BLaER1 (cell line): Measurements from ENCODE around the gene SNAP91.
"Not testable (repeated sequence)": the region's sequence is repeated elsewhere in the genome, so short reads cannot be mapped to it uniquely, and the experiment has no call there.

ENCODE experiments used
- H3K27ac ChIP-seq: shearing (Covaris generic); formaldehyde crosslinking; 2 replicates; pipeline ENCODE4 v1.8.1; 2022
- H3K27me3 ChIP-seq: shearing (Covaris generic); formaldehyde crosslinking; 2 replicates; pipeline ENCODE4 v1.8.1; 2022
- H3K36me3 ChIP-seq: shearing (Covaris generic); formaldehyde crosslinking; 2 replicates; pipeline ENCODE4 v1.8.1; 2022
- H3K4me1 ChIP-seq: shearing (Covaris generic); formaldehyde crosslinking; 2 replicates; pipeline ENCODE4 v1.8.1; 2022
- H3K4me2 ChIP-seq: shearing (Covaris generic); formaldehyde crosslinking; 2 replicates; pipeline ENCODE4 v1.8.1; 2022
- H3K4me3 ChIP-seq: shearing (Covaris generic); formaldehyde crosslinking; 2 replicates; pipeline ENCODE4 v1.8.1; 2022
- H3K9ac ChIP-seq: shearing (Covaris generic); formaldehyde crosslinking; 2 replicates; pipeline ENCODE4 v1.8.1; 2022
- H3K9me3 ChIP-seq: shearing (Covaris generic); formaldehyde crosslinking; 2 replicates; pipeline ENCODE4 v1.8.1; 2022
- H4K20me1 ChIP-seq: shearing (Covaris generic); formaldehyde crosslinking; 2 replicates; pipeline ENCODE4 v1.8.1; 2022
- Cebpa-rat ChIP-seq: shearing (Covaris generic); IDR thresholded peaks from 2 replicates; pipeline ENCODE4 v1.8.1; 2022

The SNAP91 gene, protein sequence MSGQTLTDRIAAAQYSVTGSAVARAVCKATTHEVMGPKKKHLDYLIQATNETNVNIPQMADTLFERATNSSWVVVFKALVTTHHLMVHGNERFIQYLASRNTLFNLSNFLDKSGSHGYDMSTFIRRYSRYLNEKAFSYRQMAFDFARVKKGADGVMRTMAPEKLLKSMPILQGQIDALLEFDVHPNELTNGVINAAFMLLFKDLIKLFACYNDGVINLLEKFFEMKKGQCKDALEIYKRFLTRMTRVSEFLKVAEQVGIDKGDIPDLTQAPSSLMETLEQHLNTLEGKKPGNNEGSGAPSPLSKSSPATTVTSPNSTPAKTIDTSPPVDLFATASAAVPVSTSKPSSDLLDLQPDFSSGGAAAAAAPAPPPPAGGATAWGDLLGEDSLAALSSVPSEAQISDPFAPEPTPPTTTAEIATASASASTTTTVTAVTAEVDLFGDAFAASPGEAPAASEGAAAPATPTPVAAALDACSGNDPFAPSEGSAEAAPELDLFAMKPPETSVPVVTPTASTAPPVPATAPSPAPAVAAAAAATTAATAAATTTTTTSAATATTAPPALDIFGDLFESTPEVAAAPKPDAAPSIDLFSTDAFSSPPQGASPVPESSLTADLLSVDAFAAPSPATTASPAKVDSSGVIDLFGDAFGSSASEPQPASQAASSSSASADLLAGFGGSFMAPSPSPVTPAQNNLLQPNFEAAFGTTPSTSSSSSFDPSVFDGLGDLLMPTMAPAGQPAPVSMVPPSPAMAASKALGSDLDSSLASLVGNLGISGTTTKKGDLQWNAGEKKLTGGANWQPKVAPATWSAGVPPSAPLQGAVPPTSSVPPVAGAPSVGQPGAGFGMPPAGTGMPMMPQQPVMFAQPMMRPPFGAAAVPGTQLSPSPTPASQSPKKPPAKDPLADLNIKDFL

DNA sequence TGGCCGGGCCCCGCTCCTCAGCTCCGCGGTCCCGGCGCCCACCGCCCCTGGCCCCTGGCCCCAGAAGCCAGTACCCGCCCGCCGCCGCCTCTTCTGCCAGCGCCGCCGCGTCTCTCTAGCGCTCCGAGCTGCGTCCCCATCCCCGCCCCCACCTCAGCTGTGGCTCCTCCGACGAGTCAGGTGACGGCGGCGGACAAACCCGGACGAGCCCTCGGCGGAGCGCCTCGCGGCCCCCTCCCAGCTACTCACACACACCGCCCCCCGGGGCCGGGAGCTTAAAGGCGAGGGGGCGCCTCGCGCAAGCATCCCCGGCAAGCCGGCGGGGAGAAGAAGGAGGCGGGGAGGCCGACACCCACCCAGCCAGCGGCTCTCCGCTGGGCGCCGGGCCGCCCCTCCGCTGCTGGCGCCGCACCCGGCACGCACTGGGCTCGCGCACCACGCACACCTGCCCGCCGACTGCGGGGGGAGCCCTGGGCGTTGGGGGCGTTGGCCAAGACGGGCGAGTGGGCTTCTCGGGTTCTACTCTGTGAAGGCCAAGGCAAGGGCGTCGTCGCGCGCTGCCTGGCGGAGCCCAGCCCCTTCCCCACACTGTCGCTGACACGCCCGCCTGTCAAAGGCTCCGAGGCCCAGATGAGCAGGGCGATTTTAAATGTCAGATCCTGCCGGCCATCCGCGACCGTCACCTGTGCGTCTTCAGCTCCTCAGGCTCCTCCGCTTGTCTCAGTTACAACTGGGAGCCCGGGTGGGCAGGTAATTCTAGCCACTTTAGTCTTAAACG lies at the start of gene SNAP91:
SNAP91 (minus strand) TSS at position 132 of the 778 bp plus-strand sequence. CDS start 1,174 bp downstream, outside the sequence.
- no peaks in the 10 kb centered on the region for H3K36me3 ChIP-seq
- H3K4me1 ChIP-seq = no peaks in the 10 kb centered on the region
- peak within 1 kb of the TSS; percentile 86 for H3K4me2 ChIP-seq
- H3K4me3 ChIP-seq = peak within 1 kb of the TSS; percentile 72
- H4K20me1 ChIP-seq = no peaks in the 10 kb centered on the region
- peaks cover 29% of the 10 kb centered on the region for H3K27me3 ChIP-seq
- H3K27ac ChIP-seq = no peak within 1 kb of the TSS
- no peak for TF ChIP-seq Cebpa-rat
- no peak within 1 kb of the TSS for H3K9ac ChIP-seq
- H3K9me3 ChIP-seq = no peaks in the 10 kb centered on the region; the same call in 1 of the 2 replicates

DNA sequence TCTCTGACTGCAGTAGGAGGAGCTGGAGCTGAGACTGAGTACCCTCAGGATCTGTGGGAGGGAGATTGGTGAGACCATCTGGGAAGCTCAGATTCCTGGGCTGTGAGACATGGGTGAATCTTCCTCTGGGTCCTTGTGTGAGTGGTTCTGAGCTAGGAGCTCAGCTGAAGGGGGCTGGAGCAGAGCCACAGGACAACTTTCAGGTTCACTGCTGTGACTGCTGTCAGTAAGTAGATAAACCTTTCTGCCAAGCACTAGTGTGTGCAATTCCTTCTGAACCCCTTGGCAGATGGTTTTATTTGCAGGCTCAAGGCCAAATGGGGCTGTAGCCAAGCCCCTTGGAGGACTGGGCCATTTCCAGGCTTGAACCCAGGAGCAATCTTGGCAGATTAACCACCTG lies 49.6 kb upstream of the SNAP91 start:
- Histone ChIP-seq H3K27me3 (no peaks in the 10 kb centered on the region), H3K9me3 (peaks cover 8% of the 10 kb centered on the region; the same call in 1 of the 2 replicates), H3K4me2 (no peak overlapping the region), H3K36me3 (no peaks in the 10 kb centered on the region), H4K20me1 (no peaks in the 10 kb centered on the region), H3K4me1 (no peaks in the 10 kb centered on the region), H3K9ac (no peak overlapping the region), H3K4me3 (no peak overlapping the region), H3K27ac (no peak overlapping the region)
- no peak for TF ChIP-seq Cebpa-rat

DNA sequence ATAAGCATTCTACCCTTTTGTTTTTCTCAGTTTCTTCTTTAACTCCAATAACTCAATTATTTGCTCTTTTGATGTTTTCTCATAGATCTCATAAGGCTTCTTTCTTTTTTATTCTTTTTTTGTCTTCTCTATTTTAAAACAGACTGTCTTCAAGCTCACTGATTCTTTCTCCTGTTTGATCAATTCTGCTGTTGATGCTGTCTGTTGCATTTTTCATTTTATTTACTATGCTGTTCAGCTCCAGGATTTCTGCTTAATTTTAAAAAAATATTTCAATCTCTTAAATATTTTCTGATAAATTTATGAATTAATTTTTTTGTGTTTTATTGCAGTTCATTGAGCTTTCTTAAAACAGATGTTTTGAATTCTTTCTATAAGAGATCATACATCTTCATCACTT lies 48.1 kb upstream of the SNAP91 start:
- Histone ChIP-seq H4K20me1 (no peaks in the 10 kb centered on the region), H3K27me3 (no peaks in the 10 kb centered on the region), H3K27ac (no peak overlapping the region), H3K4me2 (no peak overlapping the region), H3K36me3 (no peaks in the 10 kb centered on the region), H3K4me1 (no peaks in the 10 kb centered on the region), H3K9me3 (peaks cover 8% of the 10 kb centered on the region; the same call in 1 of the 2 replicates), H3K4me3 (no peak overlapping the region), H3K9ac (no peak overlapping the region)
- no peak for TF ChIP-seq Cebpa-rat

DNA sequence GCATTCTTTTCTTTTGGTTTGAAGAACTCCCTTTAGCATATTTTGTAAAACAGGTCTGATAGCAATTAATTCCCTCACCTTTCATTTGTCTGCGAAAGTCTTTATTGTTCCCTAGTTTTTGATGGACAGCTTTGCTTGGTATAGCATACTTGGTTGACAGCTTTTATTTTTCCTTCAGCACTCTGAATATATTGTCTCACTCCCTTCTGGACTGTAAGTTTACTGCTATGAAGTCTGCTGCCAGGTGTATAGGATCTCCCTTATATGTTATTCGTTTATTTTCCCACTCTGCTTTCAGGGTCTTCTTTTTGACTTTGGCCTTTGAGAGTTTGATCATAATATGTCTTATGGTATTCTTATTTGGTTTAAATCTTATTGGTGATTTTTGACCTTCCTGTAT lies 47.7 kb upstream of the SNAP91 start:
- Histone ChIP-seq H3K36me3 (no peaks in the 10 kb centered on the region), H3K4me2 (no peak overlapping the region), H3K9ac (no peak overlapping the region), H4K20me1 (no peaks in the 10 kb centered on the region), H3K9me3 (peaks cover 8% of the 10 kb centered on the region; the same call in 1 of the 2 replicates), H3K27ac (no peak overlapping the region), H3K27me3 (no peaks in the 10 kb centered on the region), H3K4me1 (no peaks in the 10 kb centered on the region), H3K4me3 (no peak overlapping the region)
- no peak for TF ChIP-seq Cebpa-rat

DNA sequence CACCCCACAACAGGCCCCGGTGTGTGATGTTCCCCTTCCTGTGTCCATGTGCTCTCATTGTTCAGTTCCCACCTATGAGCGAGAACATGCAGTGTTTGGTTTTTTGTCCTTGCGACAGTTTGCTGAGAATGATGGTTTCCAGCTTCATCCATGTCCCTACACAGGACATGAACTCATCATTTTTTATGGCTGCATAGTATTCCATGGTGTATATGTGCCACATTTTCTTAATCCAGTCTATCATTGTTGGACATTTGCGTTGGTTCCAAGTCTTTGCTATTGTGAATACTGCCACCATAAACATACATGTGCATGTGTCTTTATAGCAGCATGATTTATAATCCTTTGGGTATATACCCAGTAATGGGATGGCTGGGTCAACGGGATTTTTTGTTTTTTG lies 43.5 kb upstream of the SNAP91 start:
- H3K4me3 ChIP-seq = not testable (repeated sequence)

DNA sequence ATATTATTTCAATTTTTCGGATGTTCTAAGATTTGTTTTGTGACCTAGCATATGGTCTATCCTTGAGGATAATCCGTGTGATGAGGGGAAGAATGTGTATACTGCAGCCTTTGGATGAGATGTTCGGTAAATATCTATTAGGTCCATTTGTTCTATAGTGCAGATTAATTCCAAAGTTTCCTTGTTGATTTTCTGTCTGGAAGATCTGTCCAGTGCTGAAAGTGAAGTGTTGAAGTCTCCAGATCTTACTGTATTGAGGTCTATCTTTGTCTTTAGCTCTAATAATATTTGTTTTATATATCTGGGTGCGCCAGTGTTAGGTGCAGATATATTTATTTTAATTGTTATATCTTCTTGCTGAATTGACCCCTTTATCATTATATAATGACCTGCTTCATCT lies 32.2 kb upstream of the SNAP91 start:
- no peaks in the 10 kb centered on the region for H3K4me1 ChIP-seq
- no peak overlapping the region for H3K27ac ChIP-seq
- peaks cover 3% of the 10 kb centered on the region; the same call in 1 of the 2 replicates for H3K9me3 ChIP-seq
- H3K9ac ChIP-seq = no peak overlapping the region
- H3K36me3 ChIP-seq = no peaks in the 10 kb centered on the region
- H3K4me2 ChIP-seq = no peak overlapping the region
- no peak overlapping the region for H3K4me3 ChIP-seq
- H3K27me3 ChIP-seq = no peaks in the 10 kb centered on the region
- H4K20me1 ChIP-seq = no peaks in the 10 kb centered on the region
- TF ChIP-seq Cebpa-rat = no peak

More for the DNA sequence above, 43.5 kb upstream of the SNAP91 start:
- H3K4me1 ChIP-seq, H3K9ac ChIP-seq, H3K4me2 ChIP-seq, H3K27me3 ChIP-seq, H3K9me3 ChIP-seq, H3K27ac ChIP-seq, H4K20me1 ChIP-seq, H3K36me3 ChIP-seq: not testable (repeated sequence)

GRCh38 chr6:83735461-83735860 lies 26.6 kb upstream of the SNAP91 start:
- Histone ChIP-seq H3K27ac (no peak overlapping the region), H3K9ac (no peak overlapping the region), H4K20me1 (no peaks in the 10 kb centered on the region), H3K4me3 (no peak overlapping the region), H3K9me3 (no peaks in the 10 kb centered on the region), H3K36me3 (no peaks in the 10 kb centered on the region), H3K4me2 (no peak overlapping the region), H3K27me3 (no peaks in the 10 kb centered on the region), H3K4me1 (no peaks in the 10 kb centered on the region)
- no peak for TF ChIP-seq Cebpa-rat

DNA sequence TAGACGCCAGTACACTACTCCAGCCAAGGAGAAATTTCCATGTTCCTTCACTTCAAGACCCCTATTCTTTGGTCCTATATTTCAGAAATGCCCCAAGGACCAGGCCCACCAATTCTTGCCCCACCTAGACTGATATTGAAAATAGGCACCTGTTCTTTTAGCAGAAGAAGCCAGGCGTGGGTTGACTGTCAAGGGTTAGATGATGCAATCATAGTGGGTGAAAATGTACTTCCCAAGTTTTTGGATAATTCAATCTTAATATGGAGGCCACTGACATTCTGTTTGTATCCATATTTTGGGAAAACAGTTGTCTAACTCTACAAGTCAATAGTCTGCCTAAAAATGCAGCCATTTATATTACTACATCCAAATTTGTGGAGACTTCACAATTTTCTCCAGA lies 21.0 kb upstream of the SNAP91 start:
- no peaks in the 10 kb centered on the region for H3K9me3 ChIP-seq
- H4K20me1 ChIP-seq = no peaks in the 10 kb centered on the region
- H3K9ac ChIP-seq = no peak overlapping the region
- no peak overlapping the region for H3K4me3 ChIP-seq
- H3K27me3 ChIP-seq = no peaks in the 10 kb centered on the region
- H3K4me2 ChIP-seq = no peak overlapping the region
- no peaks in the 10 kb centered on the region for H3K4me1 ChIP-seq
- TF ChIP-seq Cebpa-rat = no peak
- no peaks in the 10 kb centered on the region for H3K36me3 ChIP-seq
- H3K27ac ChIP-seq = no peak overlapping the region

DNA sequence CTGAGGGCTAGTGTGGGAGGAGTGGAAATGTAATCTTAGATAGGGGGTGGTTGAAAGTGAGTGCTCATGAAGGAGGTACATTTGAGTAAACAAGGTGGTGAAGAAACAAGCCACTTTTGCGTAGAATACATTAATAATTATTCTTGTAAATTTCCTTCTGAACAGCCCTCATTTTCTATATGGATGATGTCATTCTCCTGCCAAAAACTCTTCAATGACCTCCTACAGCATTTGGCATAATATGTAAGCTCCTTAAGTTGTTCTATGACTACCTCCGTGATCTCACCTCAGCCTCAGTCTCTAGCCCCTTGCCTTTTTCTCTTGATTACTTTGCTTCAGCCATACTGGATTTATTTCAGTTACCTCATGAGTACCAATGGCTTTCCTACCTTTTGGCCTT lies 14.0 kb upstream of the SNAP91 start:
- H3K27ac ChIP-seq = no peak overlapping the region
- no peak overlapping the region for H3K4me3 ChIP-seq
- H3K9ac ChIP-seq = no peak overlapping the region
- H3K27me3 ChIP-seq = no peaks in the 10 kb centered on the region
- no peaks in the 10 kb centered on the region for H3K36me3 ChIP-seq
- no peaks in the 10 kb centered on the region for H3K4me1 ChIP-seq
- H3K4me2 ChIP-seq = no peak overlapping the region
- H4K20me1 ChIP-seq = no peaks in the 10 kb centered on the region
- H3K9me3 ChIP-seq = no peaks in the 10 kb centered on the region
- TF ChIP-seq Cebpa-rat = no peak
